WI38 (cell line): Measurements from ENCODE around the gene ADAMTS6.
"Not testable (repeated sequence)": the region's sequence is repeated elsewhere in the genome, so short reads cannot be mapped to it uniquely, and the experiment has no call there.

Experiments used
- H3K4me3 ChIP-seq: 2 replicates; pipeline ENCODE4 v1.5.1; 2011; ENCODE audit warnings: low read depth, mild to moderate bottlenecking, control low read depth, low read length
- CTCF ChIP-seq: IDR thresholded peaks from 2 replicates; pipeline ENCODE4 v1.5.1; 2012; ENCODE audit warnings: low read depth, mild to moderate bottlenecking, control low read depth, low read length

ADAMTS6 gene

GRCh38 chr5:65489119-65489518 lies 7.4 kb upstream of the ADAMTS6 start:
- no peak overlapping the region for H3K4me3 ChIP-seq
- no peak for TF ChIP-seq CTCF

GRCh38 chr5:65488038-65488687 lies 6.4 kb upstream of the ADAMTS6 start:
- H3K4me3 ChIP-seq, result not testable (repeated sequence)

- not testable (repeated sequence) for H3K4me3 ChIP-seq
Measured at GRCh38 chr5:65486803-65487202, 5.1 kb upstream of the ADAMTS6 start.

- TF ChIP-seq CTCF, result no peak
- H3K4me3 ChIP-seq, result no peak overlapping the region
Measured at GRCh38 chr5:65485405-65485804, 3.7 kb upstream of the ADAMTS6 start.

- peak; percentile 18; the same call in 1 of the 2 replicates for TF ChIP-seq CTCF
- H3K4me3 ChIP-seq, result peak overlapping the region; percentile 84
Measured at GRCh38 chr5:65483546-65484346, 2.0 kb upstream of the ADAMTS6 start.

GRCh38 chr5:65482736-65483545 lies 1.2 kb upstream of the ADAMTS6 start:
- no peak for TF ChIP-seq CTCF

GRCh38 chr5:65482296-65482735 lies 596 bp upstream of the ADAMTS6 start:
- no peak for TF ChIP-seq CTCF

More at GRCh38 chr5:65482736-65483545, 1.2 kb upstream of the ADAMTS6 start:
- peak overlapping the region; percentile 84 for H3K4me3 ChIP-seq

GRCh38 chr5:65481171-65481581 lies 544 bp downstream of the ADAMTS6 start:
- H3K4me3 ChIP-seq, result peak overlapping the region; percentile 84
- TF ChIP-seq CTCF, result no peak

More at GRCh38 chr5:65482296-65482735, 596 bp upstream of the ADAMTS6 start:
- peak overlapping the region; percentile 84 for H3K4me3 ChIP-seq
